Activated CD4-positive, alpha-beta memory T cell treated with anti-CD3 and anti-CD28 coated beads, Interleukin-2, amount 10 ng/mL, durations not matched to agents 7 days and 5 days (primary cell): ENCODE measurements around the gene MAN1B1. TPM values are rescaled to one million over a fixed set of nuclear protein-coding genes. Genes with fewer than 3 reads are reported as not detected.

Source experiments
- CTCF ChIA-PET: fragments of 350-600 bp; sonication (Branson Sonifier 250); formaldehyde crosslinking; loops from one replicate; lab custom pipeline; 2021; ENCODE audit warnings: antibody characterized with exemption, inconsistent platforms; lab: Charles Lee
- POLR2A ChIA-PET: fragments of 350-600 bp; sonication (Branson Sonifier 250); formaldehyde crosslinking; loops from one replicate; lab custom pipeline; 2021; ENCODE audit warnings: antibody characterized with exemption; lab: Charles Lee
- DNase-seq: peaks from one replicate; pipeline ENCODE4 v3.0.0-alpha.2; 2020
- H3K27ac Mint-ChIP-seq: one replicate; pipeline ENCODE4 v1.8.0; 2021; ENCODE audit warnings: mild to moderate bottlenecking, mixed read lengths
- H3K27me3 Mint-ChIP-seq: one replicate; pipeline ENCODE4 v1.8.0; 2021; ENCODE audit warnings: mixed read lengths
- H3K36me3 Mint-ChIP-seq: one replicate; pipeline ENCODE4 v1.8.0; 2021; ENCODE audit warnings: low read depth, mixed read lengths
- H3K4me1 Mint-ChIP-seq: one replicate; pipeline ENCODE4 v1.8.0; 2021; ENCODE audit warnings: mixed read lengths
- H3K4me3 Mint-ChIP-seq: one replicate; pipeline ENCODE4 v1.8.0; 2021; ENCODE audit warnings: mild to moderate bottlenecking, mixed read lengths
- H3K9me3 Mint-ChIP-seq: one replicate; pipeline ENCODE4 v1.8.0; 2021; ENCODE audit warnings: mixed read lengths
- total RNA-seq, 2 experiments: library from RNA; stranded (reverse); gene quantifications; one replicate each; pipeline ENCODE4 v1.2.3, GENCODE V29; 2021

MAN1B1 gene
- total RNA-seq, 2 experiments from 2014 or later: 51.4 to 51.9 TPM

DNA sequence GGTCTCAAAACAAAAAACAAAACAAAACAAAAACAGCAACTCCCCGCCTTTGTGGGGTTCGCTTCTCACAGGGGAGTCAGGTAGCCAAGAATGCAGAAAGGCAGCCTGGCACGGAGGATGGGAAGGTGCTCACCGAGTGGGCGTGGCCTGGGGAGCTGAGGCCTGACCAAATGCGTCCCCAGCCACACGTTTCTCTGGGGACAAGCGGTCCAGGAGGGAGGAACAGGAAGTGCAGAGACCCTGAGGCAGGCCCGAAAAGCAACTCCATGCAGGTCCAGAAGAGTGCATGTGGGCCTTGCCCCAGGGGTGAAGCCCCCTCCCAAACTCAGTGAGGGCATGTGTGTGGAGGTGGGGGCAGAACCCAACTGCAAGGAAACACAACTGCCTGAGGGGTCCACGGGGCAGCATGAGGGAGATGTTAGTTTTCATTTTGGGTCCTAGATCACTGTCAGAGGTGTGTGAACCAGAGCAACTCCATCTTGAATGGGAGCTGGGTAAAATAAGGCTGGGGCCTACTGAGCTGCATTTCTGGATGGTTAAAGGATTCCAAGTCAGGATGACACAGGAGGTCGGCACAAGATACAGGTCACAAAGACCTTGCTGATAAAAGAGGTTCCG is 12.0 kb upstream of the MAN1B1 start:
- H3K36me3 Mint-ChIP-seq: peaks cover 2% of the 10 kb centered on the region
- no peak overlapping the region for H3K4me3 Mint-ChIP-seq
- no peak for DNase-seq
- CTCF ChIA-PET: interaction anchor here (1.2 to 1.4 kb wide), 2 partner anchors 28 to 40 kb away, joined by 3 to 5 read pairs; no protein-coding TSS in a partner anchor
- POLR2A ChIA-PET: interaction anchor here (1.7 kb wide), 1 partner anchor 166 kb away, joined by 3 read pairs; the partner anchor contains the start of gene TUBB4B
- H3K27ac Mint-ChIP-seq: no peak overlapping the region
- peaks cover 27% of the 10 kb centered on the region for H3K4me1 Mint-ChIP-seq
- no peaks in the 10 kb centered on the region for H3K27me3 Mint-ChIP-seq
- no peaks in the 10 kb centered on the region for H3K9me3 Mint-ChIP-seq

DNA sequence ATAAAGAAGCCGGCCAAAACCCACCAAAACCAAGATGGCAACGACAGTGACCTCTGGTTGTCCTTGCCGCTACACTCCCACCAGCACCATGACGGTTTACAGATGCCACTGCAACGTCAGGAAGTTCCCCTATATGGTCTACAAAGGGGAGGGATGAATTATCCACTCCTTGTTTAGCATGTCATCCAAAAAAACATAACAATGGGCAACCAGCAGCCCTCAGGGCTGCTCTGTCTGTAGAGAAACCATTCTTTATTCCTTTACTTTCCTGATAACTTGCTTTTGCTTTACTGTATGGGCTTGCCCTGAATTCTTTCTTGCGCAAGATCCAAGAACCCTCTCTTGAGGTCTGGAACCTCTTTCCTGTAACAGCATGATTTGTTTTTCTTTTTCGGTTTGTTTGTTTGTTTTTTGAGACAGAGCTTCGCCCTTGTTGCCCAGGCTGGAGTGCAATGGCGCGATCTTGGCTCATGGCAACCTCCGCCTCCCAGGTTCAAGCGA is 11.5 kb upstream of the MAN1B1 start:
- Mint-ChIP-seq H3K4me3 (no peak overlapping the region), H3K27ac (no peak overlapping the region), H3K27me3 (no peaks in the 10 kb centered on the region), H3K9me3 (no peaks in the 10 kb centered on the region), H3K36me3 (peaks cover 6% of the 10 kb centered on the region), H3K4me1 (peaks cover 29% of the 10 kb centered on the region)
- ChIA-PET CTCF (interaction anchor here (1.4 to 3.2 kb wide), 2 partner anchors 7 to 28 kb away, joined by 5 to 29 read pairs; no protein-coding TSS in a partner anchor), POLR2A (interaction anchor here (1.7 to 3.1 kb wide), 2 partner anchors 11 to 165 kb away, joined by 3 to 35 read pairs; partner anchors contain the start of genes MAN1B1 and TUBB4B)
- DNase-seq: no peak

- H3K27me3 Mint-ChIP-seq: no peaks in the 10 kb centered on the region
- H3K9me3 Mint-ChIP-seq: no peaks in the 10 kb centered on the region
- H3K4me3 Mint-ChIP-seq: peak overlapping the region; percentile 54
- POLR2A ChIA-PET: interaction anchor here (1.0 to 3.1 kb wide), 5 partner anchors 9 to 164 kb away, joined by 3 to 35 read pairs (median 4); partner anchors contain the start of genes MAN1B1, SSNA1 and TUBB4B
- H3K27ac Mint-ChIP-seq: peak overlapping the region; percentile 40
- no peak for DNase-seq
- H3K4me1 Mint-ChIP-seq: peaks cover 17% of the 10 kb centered on the region
- CTCF ChIA-PET: interaction anchor here (0.6 to 3.2 kb wide), 8 partner anchors 8 to 48 kb away, joined by 3 to 29 read pairs (median 6); partner anchors contain the start of genes ABCA2 and MAN1B1
- peaks cover 8% of the 10 kb centered on the region for H3K36me3 Mint-ChIP-seq
Observed at GRCh38 chr9:137076636-137077009, 10.2 kb upstream of the MAN1B1 start.

- H3K4me3 Mint-ChIP-seq: peak within 1 kb of the TSS; percentile 71
- H3K27ac Mint-ChIP-seq: peak within 1 kb of the TSS; percentile 44
- DNase-seq: peak; percentile 76
- peaks cover 15% of the 10 kb centered on the region for H3K4me1 Mint-ChIP-seq
- ChIA-PET CTCF (interaction anchor here (0.6 to 3.2 kb wide), 9 partner anchors 8 to 159 kb away, joined by 3 to 29 read pairs (median 6); partner anchors contain the start of genes ABCA2 and MAN1B1), POLR2A (interaction anchor here (1.0 to 3.1 kb wide), 5 partner anchors 9 to 164 kb away, joined by 3 to 35 read pairs (median 4); partner anchors contain the start of genes MAN1B1, SSNA1 and TUBB4B)
- peaks cover 14% of the 10 kb centered on the region for H3K36me3 Mint-ChIP-seq
- no peaks in the 10 kb centered on the region for H3K9me3 Mint-ChIP-seq
- H3K27me3 Mint-ChIP-seq: no peaks in the 10 kb centered on the region
Observed at GRCh38 chr9:137077010-137077747, 9.6 kb upstream of the MAN1B1 start, which contains the start of gene UAP1L1. TSS of gene UAP1L1 (plus strand) at chr9:137077517. CDS start at chr9:137077533, 16 bp downstream.

- H3K9me3 Mint-ChIP-seq: no peaks in the 10 kb centered on the region
- no peaks in the 10 kb centered on the region for H3K27me3 Mint-ChIP-seq
- H3K36me3 Mint-ChIP-seq: peaks cover 16% of the 10 kb centered on the region
- peak; percentile 58 for DNase-seq
- H3K4me3 Mint-ChIP-seq: peak overlapping the region; percentile 71
- H3K27ac Mint-ChIP-seq: peak overlapping the region; percentile 44
- ChIA-PET CTCF (interaction anchor here (1.0 to 3.2 kb wide), 3 partner anchors 10 to 159 kb away, joined by 4 to 29 read pairs (median 5); no protein-coding TSS in a partner anchor), POLR2A (interaction anchor here (2.4 to 3.1 kb wide), 2 partner anchors 8 to 10 kb away, joined by 10 to 35 read pairs; partner anchors contain the start of gene MAN1B1)
- peaks cover 15% of the 10 kb centered on the region for H3K4me1 Mint-ChIP-seq
Observed at GRCh38 chr9:137077758-137078693, 8.8 kb upstream of the MAN1B1 start.

DNA sequence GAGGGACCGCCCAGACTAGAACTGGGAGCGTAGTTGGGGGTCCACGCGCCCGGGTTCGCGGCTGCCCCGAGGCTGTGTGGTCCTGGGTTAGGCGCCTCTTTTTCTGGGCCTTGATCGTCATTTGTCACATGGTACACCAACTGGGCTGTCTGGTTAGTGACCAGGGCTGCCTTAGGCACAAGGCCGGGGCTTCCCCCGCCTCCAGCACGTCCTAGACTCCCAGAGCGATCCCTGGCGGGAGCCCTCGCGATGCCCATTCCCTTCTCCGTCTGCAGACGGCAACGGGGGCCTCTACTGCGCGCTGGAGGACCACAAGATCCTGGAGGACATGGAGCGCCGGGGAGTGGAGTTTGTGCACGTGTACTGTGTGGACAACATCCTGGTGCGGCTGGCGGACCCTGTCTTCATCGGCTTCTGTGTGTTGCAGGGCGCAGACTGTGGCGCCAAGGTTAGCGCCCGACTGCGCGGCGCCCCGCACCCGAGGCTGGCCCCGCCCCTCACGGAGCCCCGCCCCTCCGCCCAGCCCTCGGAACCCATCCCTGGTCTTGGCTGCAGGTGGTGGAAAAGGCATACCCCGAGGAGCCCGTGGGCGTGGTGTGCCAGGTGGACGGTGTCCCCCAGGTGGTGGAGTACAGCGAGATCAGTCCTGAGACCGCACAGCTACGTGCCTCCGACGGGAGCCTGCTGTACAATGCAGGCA is 7.9 kb upstream of the MAN1B1 start:
- Mint-ChIP-seq H3K36me3 (peaks cover 22% of the 10 kb centered on the region), H3K27ac (no peak overlapping the region), H3K9me3 (no peaks in the 10 kb centered on the region), H3K4me1 (peaks cover 16% of the 10 kb centered on the region), H3K4me3 (peak overlapping the region; percentile 71), H3K27me3 (no peaks in the 10 kb centered on the region)
- DNase-seq: no peak
- POLR2A ChIA-PET: interaction anchor here (1.1 to 2.4 kb wide), 3 partner anchors 8 to 161 kb away, joined by 4 to 10 read pairs (median 4); partner anchors contain the start of gene SAPCD2
- CTCF ChIA-PET: no interaction called here

GRCh38 chr9:137079401-137079787 is 7.4 kb upstream of the MAN1B1 start:
- DNase-seq: no peak
- ChIA-PET CTCF (interaction anchor here (0.5 kb wide), 1 partner anchor 20 kb away, joined by 5 read pairs; no protein-coding TSS in a partner anchor), POLR2A (interaction anchor here (0.6 to 1.6 kb wide), 3 partner anchors 9 to 403 kb away, joined by 3 to 4 read pairs (median 4); partner anchors contain the start of gene SAPCD2)
- no peaks in the 10 kb centered on the region for H3K9me3 Mint-ChIP-seq
- H3K27me3 Mint-ChIP-seq: no peaks in the 10 kb centered on the region
- H3K4me1 Mint-ChIP-seq: peaks cover 17% of the 10 kb centered on the region
- peaks cover 24% of the 10 kb centered on the region for H3K36me3 Mint-ChIP-seq
- H3K4me3 Mint-ChIP-seq: peak overlapping the region; percentile 44
- no peak overlapping the region for H3K27ac Mint-ChIP-seq

- Mint-ChIP-seq H3K27ac (no peak overlapping the region), H3K9me3 (no peaks in the 10 kb centered on the region), H3K36me3 (peaks cover 24% of the 10 kb centered on the region), H3K4me1 (peaks cover 25% of the 10 kb centered on the region), H3K4me3 (no peak overlapping the region), H3K27me3 (no peaks in the 10 kb centered on the region)
- no peak for DNase-seq
- POLR2A ChIA-PET: interaction anchor here (1.6 kb wide), 1 partner anchor 160 kb away, joined by 4 read pairs; no protein-coding TSS in a partner anchor
- CTCF ChIA-PET: interaction anchor here (1.5 kb wide), 1 partner anchor 15 kb away, joined by 3 read pairs; no protein-coding TSS in a partner anchor
Observed at GRCh38 chr9:137080260-137081122, 6.3 kb upstream of the MAN1B1 start.

- H3K27me3 Mint-ChIP-seq: no peaks in the 10 kb centered on the region
- peaks cover 27% of the 10 kb centered on the region for H3K4me1 Mint-ChIP-seq
- ChIA-PET CTCF (interaction anchor here (0.5 to 1.5 kb wide), 4 partner anchors 13 to 45 kb away, joined by 3 to 4 read pairs (median 4); no protein-coding TSS in a partner anchor), POLR2A (interaction anchor here (6.5 kb wide), 1 partner anchor 11 kb away, joined by 87 read pairs; the partner anchor contains the start of gene SAPCD2)
- H3K4me3 Mint-ChIP-seq: no peak overlapping the region
- H3K9me3 Mint-ChIP-seq: no peaks in the 10 kb centered on the region
- H3K36me3 Mint-ChIP-seq: peaks cover 27% of the 10 kb centered on the region
- no peak for DNase-seq
- H3K27ac Mint-ChIP-seq: no peak overlapping the region
Observed at GRCh38 chr9:137082222-137082924, 4.4 kb upstream of the MAN1B1 start.

- Mint-ChIP-seq H3K27ac (no peak overlapping the region), H3K4me1 (peaks cover 33% of the 10 kb centered on the region), H3K9me3 (no peaks in the 10 kb centered on the region), H3K4me3 (no peak overlapping the region), H3K27me3 (no peaks in the 10 kb centered on the region), H3K36me3 (peaks cover 27% of the 10 kb centered on the region)
- ChIA-PET POLR2A (interaction anchor here (6.5 kb wide), 1 partner anchor 12 kb away, joined by 87 read pairs; the partner anchor contains the start of gene SAPCD2), CTCF (interaction anchor here (1.0 to 1.2 kb wide), 2 partner anchors 13 to 15 kb away, joined by 3 to 4 read pairs; no protein-coding TSS in a partner anchor)
- no peak for DNase-seq
Observed at GRCh38 chr9:137082925-137083290, 3.9 kb upstream of the MAN1B1 start.
